ENCODE data around the gene CYP4X1.
"Not testable (repeated sequence)": the region's sequence is repeated elsewhere in the genome, so short reads cannot be mapped to it uniquely, and the experiment has no call there.

Gene CYP4X1

DNA sequence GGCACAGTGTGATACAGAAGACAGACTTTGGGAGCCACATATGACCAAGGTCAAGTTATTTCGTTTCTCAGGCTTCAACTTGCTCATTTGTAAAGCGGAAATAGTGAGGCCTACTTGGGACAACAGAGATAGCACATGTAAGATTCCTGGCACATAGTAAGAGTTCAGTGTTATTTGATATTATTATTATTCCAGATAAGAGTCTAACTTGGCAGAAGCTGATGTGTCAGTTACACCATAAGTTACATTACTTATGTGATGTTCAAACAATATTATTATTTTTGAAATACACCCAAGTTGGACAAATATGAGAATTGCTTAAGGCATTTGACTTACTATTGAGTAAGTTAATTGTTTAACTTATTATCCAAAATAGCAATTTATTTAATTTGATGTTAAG lies 10.2 kb upstream of the CYP4X1 start:
- Histone ChIP-seq H3K27me3 (no peaks in the 10 kb centered on the region), H3K9ac (no peak overlapping the region), H3K4me1 (no peaks in the 10 kb centered on the region), H3K36me3 (no peaks in the 10 kb centered on the region), H4K20me1 (no peaks in the 10 kb centered on the region), H3K4me3 (no peak overlapping the region), H3K4me2 (no peak overlapping the region), H3K9me3 (no peaks in the 10 kb centered on the region), H3K27ac (no peak overlapping the region)
- no peak for TF ChIP-seq Cebpa-rat (IDR thresholded peaks at IDR 0.05)

DNA sequence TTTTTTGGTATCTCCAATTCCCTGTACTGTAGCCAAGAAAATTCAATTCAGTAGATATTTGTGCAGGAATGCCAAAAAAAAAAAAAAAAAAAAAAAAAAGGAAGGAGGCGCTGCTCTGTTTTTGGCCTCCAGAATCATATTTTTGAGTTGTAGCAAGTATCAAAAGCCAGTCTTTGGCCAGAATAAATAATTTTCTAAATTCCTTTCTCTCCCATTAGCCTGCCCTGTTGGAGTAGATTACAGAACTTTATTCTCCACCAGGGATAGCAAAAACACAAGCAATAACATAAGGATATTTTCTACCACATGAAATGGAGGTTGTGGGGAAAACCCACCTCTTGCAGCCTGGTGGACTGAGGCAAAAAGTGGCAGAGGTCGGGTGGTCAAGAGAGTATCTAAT lies 2.4 kb upstream of the CYP4X1 start:
- no peaks in the 10 kb centered on the region for H3K27me3 ChIP-seq
- no peak overlapping the region for H3K27ac ChIP-seq
- H3K9ac ChIP-seq = no peak overlapping the region
- no peak overlapping the region for H3K4me3 ChIP-seq
- H3K36me3 ChIP-seq = no peaks in the 10 kb centered on the region
- H3K9me3 ChIP-seq = no peaks in the 10 kb centered on the region
- no peak overlapping the region for H3K4me2 ChIP-seq
- no peaks in the 10 kb centered on the region for H4K20me1 ChIP-seq
- no peak for TF ChIP-seq Cebpa-rat (IDR thresholded peaks at IDR 0.05)
- H3K4me1 ChIP-seq = peaks cover 15% of the 10 kb centered on the region

DNA sequence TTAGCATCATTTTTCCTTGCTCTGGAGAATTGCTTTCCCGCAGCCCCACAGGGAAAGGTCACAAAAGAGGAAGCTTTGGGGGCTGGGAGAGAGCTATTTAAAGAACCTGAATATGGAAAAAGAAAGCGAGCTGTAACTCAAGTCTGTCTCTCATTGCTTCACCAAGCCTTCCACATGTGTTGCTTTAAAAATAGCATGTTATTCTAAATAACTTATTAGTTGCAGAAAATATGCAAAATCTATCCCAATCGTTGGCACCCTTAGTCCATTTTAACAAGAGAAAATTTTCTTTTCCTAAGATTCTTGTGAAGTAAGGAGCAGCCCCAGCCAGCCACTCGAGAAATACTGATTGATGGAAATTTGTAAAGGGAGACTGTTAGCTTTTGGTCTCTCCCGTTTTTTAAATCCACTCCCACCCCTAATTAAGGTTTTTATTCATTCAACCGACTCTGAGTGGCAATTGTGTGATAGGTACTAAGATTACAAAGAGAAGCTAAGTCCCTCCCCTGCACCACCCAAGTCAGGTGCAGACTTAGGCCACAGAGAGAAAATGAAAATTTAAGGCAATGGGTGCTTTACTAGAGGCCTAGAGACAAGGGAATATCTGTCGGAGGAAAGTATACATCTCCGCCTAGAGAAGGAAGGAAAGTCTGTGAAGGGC lies 802 bp downstream of the CYP4X1 start:
- Histone ChIP-seq H3K4me1 (peaks cover 19% of the 10 kb centered on the region), H3K27ac (no peak overlapping the region), H3K9me3 (no peaks in the 10 kb centered on the region), H4K20me1 (no peaks in the 10 kb centered on the region), H3K36me3 (no peaks in the 10 kb centered on the region), H3K4me2 (peak overlapping the region; percentile 50), H3K27me3 (no peaks in the 10 kb centered on the region), H3K9ac (no peak overlapping the region), H3K4me3 (no peak overlapping the region)
- no peak for TF ChIP-seq Cebpa-rat (IDR thresholded peaks at IDR 0.05)

DNA sequence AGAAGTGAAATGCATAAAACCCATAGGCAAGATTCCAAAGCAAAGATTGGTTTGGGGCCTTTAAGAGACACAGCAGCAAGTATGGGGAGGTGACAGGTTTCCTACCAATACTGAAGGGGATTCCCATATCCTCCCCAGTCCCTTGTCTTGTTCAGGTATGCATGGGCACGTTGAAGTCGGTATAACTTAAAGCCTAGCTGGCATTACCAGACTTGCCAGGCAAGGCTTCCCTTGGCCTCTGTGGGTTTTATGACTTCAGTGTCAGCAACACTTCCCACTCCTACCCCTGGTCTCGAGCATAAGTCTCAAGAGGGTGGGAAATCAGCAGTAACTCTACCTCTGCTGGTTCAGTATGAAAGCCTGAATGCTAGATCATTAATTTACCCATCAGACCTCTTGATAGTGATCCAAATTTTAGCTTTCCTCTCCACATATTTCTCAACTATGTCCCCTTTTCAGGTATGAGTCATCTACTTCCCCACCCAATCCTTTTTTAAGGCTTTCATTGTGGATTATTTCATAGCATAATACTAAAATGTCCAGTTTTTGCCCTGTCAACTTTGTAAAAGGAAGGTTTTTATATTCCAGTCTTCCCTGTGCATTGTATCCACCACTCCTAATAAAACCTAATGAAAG lies 6.8 kb downstream of the CYP4X1 start:
- TF ChIP-seq Cebpa-rat (IDR thresholded peaks at IDR 0.05) = no peak
- H3K4me3 ChIP-seq = no peak overlapping the region
- peaks cover 27% of the 10 kb centered on the region for H3K4me1 ChIP-seq
- H3K4me2 ChIP-seq = peak overlapping the region; percentile 60
- no peaks in the 10 kb centered on the region for H4K20me1 ChIP-seq
- H3K36me3 ChIP-seq = no peaks in the 10 kb centered on the region
- H3K27ac ChIP-seq = no peak overlapping the region
- no peaks in the 10 kb centered on the region for H3K27me3 ChIP-seq
- H3K9ac ChIP-seq = no peak overlapping the region
- no peaks in the 10 kb centered on the region for H3K9me3 ChIP-seq

DNA sequence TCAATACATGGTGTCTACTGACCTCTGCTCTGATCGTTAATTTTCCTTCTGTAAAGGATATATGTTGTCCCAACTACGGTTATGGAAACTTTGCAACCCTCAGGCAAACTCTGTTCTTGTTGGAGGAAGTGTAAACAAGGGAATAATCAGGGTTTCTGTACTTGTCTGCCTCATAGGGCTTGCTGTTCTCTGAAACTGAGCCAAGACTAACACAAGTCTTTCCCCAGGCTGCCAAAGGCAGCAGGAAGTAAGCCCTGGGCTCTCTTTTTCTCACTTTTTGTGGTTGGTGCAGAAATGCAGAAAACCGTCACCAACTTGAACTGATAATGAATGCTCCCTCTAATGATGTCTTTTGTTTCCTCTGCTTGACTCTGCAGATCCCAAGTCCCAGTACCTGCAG lies 7.6 kb downstream of the CYP4X1 start:
- Histone ChIP-seq H3K4me1 (peaks cover 27% of the 10 kb centered on the region), H3K27me3 (no peaks in the 10 kb centered on the region), H3K4me2 (peak overlapping the region; percentile 4; the same call in 1 of the 2 replicates), H3K27ac (no peak overlapping the region), H3K9ac (no peak overlapping the region), H3K9me3 (no peaks in the 10 kb centered on the region), H3K36me3 (no peaks in the 10 kb centered on the region), H3K4me3 (no peak overlapping the region), H4K20me1 (no peaks in the 10 kb centered on the region)
- TF ChIP-seq Cebpa-rat (IDR thresholded peaks at IDR 0.05) = no peak

DNA sequence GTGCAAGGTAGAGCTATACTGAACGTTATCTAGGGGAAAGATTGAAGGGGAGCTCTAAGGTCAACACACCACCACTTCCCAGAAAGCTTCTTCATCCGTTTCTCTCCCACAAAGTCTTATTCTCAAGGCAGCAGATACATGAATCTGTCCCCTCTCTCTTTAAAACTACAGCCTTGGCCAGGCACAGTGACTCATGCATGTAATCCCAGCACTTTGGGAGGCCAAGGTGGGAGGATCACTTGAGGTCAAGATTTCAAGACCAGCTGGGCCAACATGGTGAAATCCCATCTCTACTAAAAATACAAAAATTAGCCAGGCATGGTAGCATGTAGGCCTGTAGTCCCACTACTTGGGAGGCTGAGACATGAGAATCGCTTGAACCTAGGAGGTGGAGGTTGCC lies 8.1 kb downstream of the CYP4X1 start:
- Histone ChIP-seq H3K4me1 (peaks cover 27% of the 10 kb centered on the region), H3K4me3 (no peak overlapping the region), H3K36me3 (no peaks in the 10 kb centered on the region), H3K9ac (no peak overlapping the region), H3K27me3 (no peaks in the 10 kb centered on the region), H4K20me1 (no peaks in the 10 kb centered on the region), H3K9me3 (no peaks in the 10 kb centered on the region), H3K4me2 (peak overlapping the region; percentile 4; the same call in 1 of the 2 replicates), H3K27ac (no peak overlapping the region)
- no peak for TF ChIP-seq Cebpa-rat (IDR thresholded peaks at IDR 0.05)

DNA sequence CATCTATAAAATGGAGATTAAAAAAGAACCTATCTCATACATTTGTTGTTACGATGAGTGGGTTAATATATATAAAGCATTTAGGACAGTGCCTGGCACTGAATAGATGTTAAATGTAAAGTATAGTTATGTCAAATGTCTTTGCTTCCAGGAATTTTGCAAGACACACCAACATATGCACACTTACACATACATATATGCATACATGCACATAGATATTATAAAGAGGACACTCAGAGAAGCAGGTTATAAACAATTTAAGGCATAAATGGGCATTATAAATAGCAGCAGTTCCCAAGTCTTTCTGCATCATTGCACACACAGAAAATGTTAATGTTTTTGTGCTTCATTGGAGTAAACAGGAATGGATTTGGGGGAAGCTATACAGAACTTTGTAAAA lies 13.3 kb downstream of the CYP4X1 start:
- no peaks in the 10 kb centered on the region for H3K4me1 ChIP-seq
- H3K4me3 ChIP-seq = no peak overlapping the region
- no peak for TF ChIP-seq Cebpa-rat (IDR thresholded peaks at IDR 0.05)
- no peak overlapping the region for H3K9ac ChIP-seq
- no peaks in the 10 kb centered on the region for H4K20me1 ChIP-seq
- H3K36me3 ChIP-seq = no peaks in the 10 kb centered on the region
- no peaks in the 10 kb centered on the region for H3K9me3 ChIP-seq
- no peaks in the 10 kb centered on the region for H3K27me3 ChIP-seq
- H3K4me2 ChIP-seq = no peak overlapping the region
- H3K27ac ChIP-seq = no peak overlapping the region

DNA sequence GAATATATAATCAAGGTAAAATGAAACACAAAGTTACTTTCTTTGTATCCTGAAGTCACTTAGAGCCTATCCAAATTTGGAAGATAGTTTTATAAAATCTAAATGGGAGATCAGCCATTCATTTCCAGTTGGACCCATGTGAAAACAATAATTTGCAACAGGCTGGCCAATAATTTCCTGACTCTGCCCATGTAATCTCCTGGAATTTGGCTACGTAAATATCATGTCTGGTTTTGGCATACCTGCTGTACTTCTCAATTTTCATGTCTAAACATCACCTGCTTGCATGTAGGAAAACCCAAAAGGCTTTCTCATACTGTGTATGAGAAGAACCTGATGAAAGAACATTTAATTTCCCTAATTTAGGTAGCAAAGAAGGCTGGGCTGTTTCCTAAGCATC lies 35.9 kb downstream of the CYP4X1 start:
- no peak overlapping the region for H3K4me3 ChIP-seq

DNA sequence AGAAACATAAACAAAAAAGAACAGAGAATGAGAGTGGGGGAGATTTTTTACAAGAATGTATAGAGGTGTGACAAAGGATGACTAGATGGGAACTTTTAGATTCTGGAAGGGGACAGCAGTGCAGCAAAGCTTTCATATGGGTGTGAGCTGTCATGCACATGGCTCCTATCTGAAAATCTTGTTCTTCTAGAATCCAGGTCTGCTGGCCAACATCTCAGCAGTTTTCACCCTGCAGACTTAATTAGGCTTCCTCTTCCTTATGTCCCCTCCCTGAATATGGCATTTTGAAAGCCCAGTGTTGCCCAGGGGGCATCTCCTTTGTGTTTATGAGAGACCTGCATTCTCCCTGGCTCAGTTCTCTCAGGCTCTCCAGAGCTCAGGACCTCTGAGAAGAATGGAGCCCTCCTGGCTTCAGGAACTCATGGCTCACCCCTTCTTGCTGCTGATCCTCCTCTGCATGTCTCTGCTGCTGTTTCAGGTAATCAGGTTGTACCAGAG lies 43.7 kb downstream of the CYP4X1 start, which contains the start of gene CYP4Z1:
Gene CYP4Z1, plus strand, starts transcription at position 135 of the 498 bp plus-strand sequence. Its CDS starts 260 bp downstream, at position 395.
- Histone ChIP-seq H3K4me2 (no peak within 1 kb of the TSS), H3K27me3 (no peaks in the 10 kb centered on the region), H3K4me1 (peaks cover 9% of the 10 kb centered on the region), H3K36me3 (no peaks in the 10 kb centered on the region), H3K4me3 (no peak within 1 kb of the TSS), H3K27ac (no peak within 1 kb of the TSS), H3K9me3 (no peaks in the 10 kb centered on the region), H3K9ac (no peak within 1 kb of the TSS), H4K20me1 (no peaks in the 10 kb centered on the region)
- no peak for TF ChIP-seq Cebpa-rat (IDR thresholded peaks at IDR 0.05)

More for the DNA sequence above, 35.9 kb downstream of the CYP4X1 start:
- Histone ChIP-seq H3K36me3 (no peaks in the 10 kb centered on the region), H3K9ac (no peak overlapping the region), H3K27me3 (no peaks in the 10 kb centered on the region), H3K9me3 (no peaks in the 10 kb centered on the region), H3K4me2 (no peak overlapping the region), H3K27ac (no peak overlapping the region), H4K20me1 (no peaks in the 10 kb centered on the region), H3K4me1 (peaks cover 30% of the 10 kb centered on the region)
- TF ChIP-seq Cebpa-rat (IDR thresholded peaks at IDR 0.05) = no peak

DNA sequence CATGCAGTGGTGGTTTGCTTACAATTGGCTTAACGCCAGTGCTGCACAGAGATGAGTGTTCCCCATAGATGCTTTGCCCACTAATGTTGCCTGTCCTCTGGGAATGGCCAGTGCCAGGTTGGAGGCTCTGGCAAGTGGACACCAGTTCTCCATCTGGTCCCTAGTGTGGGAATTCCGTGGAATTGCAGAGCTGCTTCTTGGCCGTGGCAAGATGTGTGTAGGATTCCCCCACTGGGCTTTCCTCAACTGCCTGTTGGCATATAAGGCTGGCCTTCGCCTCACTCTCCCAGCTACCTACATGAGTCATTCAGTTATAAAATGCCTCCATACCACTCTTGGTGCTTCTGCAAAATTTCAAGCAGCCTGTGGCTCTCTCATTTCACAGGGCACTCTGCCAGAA lies 45.6 kb downstream of the CYP4X1 start:
- not testable (repeated sequence) for H3K9ac ChIP-seq, H4K20me1 ChIP-seq, H3K36me3 ChIP-seq, H3K27me3 ChIP-seq, H3K27ac ChIP-seq, H3K4me2 ChIP-seq, H3K9me3 ChIP-seq, H3K4me1 ChIP-seq, H3K4me3 ChIP-seq

DNA sequence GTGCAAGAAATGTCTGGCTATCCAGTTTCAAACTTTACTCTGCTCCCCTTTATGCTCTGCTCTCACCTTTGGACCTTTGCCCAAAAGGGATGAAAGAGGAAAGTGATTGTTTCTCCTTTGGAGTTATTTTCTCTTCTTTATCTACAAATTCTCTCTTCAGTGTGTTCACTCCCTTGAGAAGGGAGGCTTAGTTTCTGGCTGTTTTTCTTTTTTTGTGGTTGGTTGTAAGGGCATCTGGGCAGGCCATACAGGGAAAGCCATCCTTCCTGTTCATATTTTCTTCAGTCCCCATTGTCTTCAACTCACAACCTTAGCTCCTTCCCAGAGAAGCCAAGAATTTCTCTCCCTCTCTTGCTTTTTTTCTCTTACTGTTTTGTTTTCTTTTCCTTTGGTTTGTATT lies 46.0 kb downstream of the CYP4X1 start:
- not testable (repeated sequence) for H3K9ac ChIP-seq, H4K20me1 ChIP-seq, H3K4me1 ChIP-seq, H3K27ac ChIP-seq, H3K4me2 ChIP-seq, H3K4me3 ChIP-seq, H3K27me3 ChIP-seq, H3K36me3 ChIP-seq, H3K9me3 ChIP-seq

DNA sequence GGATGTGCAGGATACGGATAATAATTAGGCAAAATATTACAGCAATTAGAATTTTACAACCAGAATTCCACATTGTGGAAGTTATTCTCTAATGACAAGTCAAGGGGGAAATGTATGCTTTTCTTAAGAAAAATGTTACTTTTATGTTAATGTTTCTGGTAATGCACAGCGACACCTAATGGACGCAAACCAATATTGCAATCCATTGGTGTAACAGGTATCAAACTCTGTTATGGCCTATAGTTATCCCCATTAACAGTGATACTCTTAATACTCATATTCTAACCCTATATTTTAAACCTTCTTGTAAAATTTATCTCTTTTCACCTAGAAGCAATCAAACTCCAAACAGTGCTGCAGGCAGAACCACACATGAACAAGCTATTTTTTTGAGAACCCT lies 65.9 kb downstream of the CYP4X1 start:
- not testable (repeated sequence) for H4K20me1 ChIP-seq, H3K9ac ChIP-seq, H3K4me3 ChIP-seq, H3K27ac ChIP-seq, H3K4me1 ChIP-seq, H3K9me3 ChIP-seq, H3K27me3 ChIP-seq, H3K4me2 ChIP-seq, H3K36me3 ChIP-seq

DNA sequence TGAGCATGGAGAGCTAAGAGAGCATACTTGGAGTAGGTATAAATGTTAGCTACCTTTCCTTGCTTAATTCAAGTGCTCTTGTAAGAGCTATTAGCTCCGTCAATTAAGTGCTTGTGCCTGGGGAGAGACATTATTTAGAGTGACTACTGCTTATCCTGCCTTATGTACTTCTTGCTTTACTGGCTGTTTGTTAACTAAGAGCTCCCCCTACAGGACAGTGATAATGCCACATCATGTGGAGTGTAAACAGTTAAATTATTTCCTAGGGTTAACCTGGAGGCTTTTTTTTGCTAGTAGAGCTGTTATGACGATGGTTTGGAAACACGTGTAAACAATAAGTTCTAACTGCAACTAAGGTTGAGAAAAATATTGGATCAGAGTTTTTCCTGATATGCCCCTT lies 68.0 kb downstream of the CYP4X1 start:
- not testable (repeated sequence) for H3K27ac ChIP-seq, H3K36me3 ChIP-seq, H4K20me1 ChIP-seq, H3K4me2 ChIP-seq, H3K9me3 ChIP-seq, H3K9ac ChIP-seq, H3K4me3 ChIP-seq, H3K4me1 ChIP-seq, H3K27me3 ChIP-seq

Measured in BLaER1 (cell line).